HG03095 (cell line): ENCODE measurements around the gene PTPRD.
A peak's percentile ranks its signal among the peaks of the same experiment; 100 is the strongest.

Source experiments
- ATAC-seq: cut with Tn5 transposase; IDR thresholded peaks from one replicate; pipeline ENCODE4 v1.9.1; 2021; ENCODE audit warnings: moderate library complexity; ENCODE audit not compliant: unreplicated experiment

PTPRD gene

GRCh38 chr9:10612641-10613398, at the start of gene PTPRD:
Gene PTPRD, minus strand, starts transcription at chr9:10613002.
- ATAC-seq = peak; percentile 99

DNA sequence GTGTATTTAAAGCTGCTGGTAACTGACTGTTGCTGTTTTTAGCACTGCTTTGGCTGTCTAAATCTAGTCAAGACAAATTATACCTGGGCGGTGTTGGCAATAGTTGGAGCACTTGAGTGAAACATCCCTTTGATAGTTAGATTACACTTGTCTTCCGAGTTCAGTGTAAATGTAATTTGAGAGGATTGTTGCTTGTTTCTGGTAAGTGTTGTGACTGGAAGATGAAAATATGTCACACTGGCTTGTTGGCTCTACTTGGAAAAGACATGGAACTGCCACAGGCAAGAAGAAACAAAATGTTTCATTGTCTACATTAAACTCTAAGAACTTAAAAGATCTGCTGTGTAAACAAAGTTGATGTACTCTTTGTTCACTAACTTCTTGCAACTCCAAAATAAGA, 49.2 kb upstream of the PTPRD start:
- no peak for ATAC-seq

GRCh38 chr9:10661376-10661775, 48.6 kb upstream of the PTPRD start:
- ATAC-seq = no peak

DNA sequence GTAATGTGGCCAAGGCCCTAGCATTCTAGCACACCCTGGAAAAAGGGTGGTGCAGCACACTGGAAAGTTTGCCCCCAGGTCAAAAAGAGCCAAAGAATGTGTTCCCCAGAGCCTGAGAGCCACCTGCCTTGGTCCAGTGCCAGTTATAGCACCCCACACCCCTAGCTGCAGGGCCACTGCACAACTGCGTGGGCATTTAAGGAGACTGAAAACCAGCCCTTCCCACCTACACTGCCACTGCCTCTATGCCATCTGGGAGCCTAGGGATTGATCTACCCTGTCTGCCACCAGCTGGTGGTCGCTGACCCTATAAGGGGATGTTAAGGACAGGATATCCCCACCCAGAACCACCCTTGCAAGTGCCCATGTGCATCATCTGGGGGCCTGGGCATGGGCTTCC, 38.2 kb upstream of the PTPRD start:
- no peak for ATAC-seq

GRCh38 chr9:10649076-10649475, 36.3 kb upstream of the PTPRD start:
- ATAC-seq = no peak

DNA sequence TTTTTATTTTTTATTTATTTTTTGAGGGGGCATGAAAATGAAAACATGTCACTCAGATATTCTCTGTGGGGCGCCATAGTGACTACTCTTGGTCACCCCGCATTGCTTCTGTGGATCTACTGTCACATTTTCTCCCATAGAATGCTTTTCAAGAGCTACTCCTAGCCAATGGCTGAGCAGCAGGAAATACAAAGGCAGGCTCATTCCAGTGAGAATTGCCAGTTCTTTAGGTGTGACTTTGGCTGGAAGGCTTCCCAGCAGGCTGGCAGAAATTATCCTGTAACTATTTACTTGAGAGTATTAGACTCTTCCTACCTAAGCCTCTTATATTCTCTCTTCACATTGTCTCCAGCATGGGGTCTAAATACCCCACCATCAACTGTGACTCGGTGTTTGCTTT, 21.0 kb upstream of the PTPRD start:
- ATAC-seq = no peak

GRCh38 chr9:10614196-10614800, 1.5 kb upstream of the PTPRD start:
- ATAC-seq = no peak

DNA sequence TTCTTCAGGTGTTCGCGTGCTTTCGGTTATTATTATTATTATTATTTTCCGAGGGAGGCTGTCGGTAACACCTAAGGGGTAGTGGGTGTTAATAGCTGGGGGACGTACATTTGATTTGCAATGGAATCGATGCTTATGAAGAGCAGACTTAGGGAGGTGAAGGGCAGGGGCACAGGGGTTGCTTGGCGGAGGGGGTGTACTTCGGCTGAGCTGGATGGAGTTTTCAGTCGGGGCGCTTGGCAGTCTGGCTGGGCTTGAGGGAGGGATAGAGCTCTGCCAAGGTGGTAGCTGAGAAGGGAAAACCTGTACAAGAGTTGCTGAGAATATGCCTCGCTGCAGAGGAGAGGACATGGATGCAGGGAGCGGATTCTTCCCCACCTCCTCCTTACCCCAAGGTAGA, 617 bp upstream of the PTPRD start:
- no peak for ATAC-seq

GRCh38 chr9:10605388-10605787, 7.4 kb downstream of the PTPRD start:
- ATAC-seq = no peak

DNA sequence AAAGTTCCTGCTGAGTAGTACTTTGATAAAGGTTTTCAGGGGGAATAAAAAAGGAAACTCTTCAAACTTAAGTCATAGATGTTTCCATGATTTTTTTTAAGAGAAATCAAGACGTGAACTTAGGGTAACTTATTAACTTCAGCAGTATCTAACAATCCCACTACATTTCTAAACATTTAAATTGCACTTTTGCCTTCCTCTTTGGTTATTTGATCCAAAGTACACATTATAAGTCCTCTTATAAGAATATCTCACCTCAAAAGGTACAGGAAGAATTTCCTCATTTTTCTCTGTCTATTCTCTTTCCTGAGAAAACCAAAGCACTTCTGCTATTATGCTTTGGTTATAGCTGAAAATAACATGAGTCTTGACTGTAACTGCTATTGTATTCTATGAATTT, 7.9 kb downstream of the PTPRD start:
- ATAC-seq = no peak

DNA sequence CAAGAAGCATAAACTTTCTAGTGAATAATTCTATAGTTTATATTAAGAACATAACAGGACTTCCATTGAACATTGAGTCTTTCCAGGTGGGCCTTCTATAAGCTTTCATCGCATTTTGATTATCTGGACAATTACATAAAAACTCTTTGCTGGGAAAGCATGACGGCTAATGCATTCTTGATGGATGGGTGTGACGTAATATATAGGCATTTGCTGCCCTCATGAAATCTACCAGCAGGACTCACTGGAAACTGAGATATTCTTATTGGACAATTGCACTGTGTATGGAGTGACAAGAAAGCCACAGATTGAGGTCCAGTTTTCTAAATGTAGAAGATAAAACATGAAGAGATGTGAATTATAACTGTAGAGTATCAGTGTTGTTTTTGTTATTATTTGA, 15.0 kb downstream of the PTPRD start:
- no peak for ATAC-seq

GRCh38 chr9:10594482-10594881, 18.3 kb downstream of the PTPRD start:
- no peak for ATAC-seq

DNA sequence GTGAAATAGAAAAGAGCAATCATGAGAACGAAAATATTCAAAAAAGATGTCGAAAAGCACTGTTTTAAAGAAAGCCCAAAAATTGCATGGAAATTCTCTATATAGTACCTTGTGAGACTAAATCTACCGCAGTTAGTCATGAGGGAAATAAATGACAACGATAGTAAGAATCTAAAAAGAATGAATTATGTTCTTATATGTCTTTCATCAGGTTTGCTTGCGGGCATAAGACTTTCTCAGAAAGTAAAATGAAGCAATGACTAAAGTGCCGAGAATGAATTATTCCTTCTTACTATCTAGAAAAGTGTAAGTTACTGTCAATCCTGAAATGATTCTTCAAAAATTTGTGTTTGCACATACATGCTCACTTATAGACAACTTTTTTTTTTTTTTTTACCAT, 26.4 kb downstream of the PTPRD start:
- no peak for ATAC-seq

DNA sequence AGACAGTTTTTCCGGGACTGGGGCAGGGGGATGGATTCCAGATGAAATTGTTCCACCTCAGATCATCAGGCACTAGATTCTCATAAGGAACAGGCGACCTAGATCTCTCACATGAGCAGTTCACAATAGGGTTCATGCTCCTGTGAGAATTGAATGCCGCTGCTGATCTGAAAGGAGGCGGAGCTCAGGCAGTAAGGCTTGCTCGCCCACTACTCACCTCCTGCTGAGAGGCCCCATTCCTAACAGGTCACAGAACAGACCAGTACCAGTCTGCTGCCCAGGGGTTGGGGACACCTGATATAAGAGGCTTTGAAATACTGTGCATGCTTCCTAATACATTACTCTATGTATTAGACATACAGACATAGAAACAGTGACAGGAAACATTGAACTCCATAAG, 41.1 kb downstream of the PTPRD start:
- ATAC-seq = no peak

DNA sequence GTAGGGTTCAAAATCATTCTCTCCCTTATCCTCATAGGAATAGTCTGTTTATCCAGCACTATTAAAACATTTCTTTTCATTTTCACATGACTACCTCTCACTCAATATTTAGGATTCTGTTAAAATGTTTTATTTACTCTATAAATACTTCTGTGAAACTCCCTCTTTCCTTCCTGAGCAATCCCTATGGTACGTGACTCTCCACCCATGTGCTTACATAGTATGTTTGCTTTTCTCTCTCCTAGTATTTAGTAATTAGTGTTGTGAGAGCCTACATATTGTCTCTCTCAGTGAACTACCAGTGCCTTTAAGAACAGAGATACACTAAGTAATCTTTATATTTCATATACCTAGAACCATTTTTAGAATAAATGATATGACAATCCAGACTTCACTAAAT, 46.0 kb downstream of the PTPRD start:
- ATAC-seq = no peak

DNA sequence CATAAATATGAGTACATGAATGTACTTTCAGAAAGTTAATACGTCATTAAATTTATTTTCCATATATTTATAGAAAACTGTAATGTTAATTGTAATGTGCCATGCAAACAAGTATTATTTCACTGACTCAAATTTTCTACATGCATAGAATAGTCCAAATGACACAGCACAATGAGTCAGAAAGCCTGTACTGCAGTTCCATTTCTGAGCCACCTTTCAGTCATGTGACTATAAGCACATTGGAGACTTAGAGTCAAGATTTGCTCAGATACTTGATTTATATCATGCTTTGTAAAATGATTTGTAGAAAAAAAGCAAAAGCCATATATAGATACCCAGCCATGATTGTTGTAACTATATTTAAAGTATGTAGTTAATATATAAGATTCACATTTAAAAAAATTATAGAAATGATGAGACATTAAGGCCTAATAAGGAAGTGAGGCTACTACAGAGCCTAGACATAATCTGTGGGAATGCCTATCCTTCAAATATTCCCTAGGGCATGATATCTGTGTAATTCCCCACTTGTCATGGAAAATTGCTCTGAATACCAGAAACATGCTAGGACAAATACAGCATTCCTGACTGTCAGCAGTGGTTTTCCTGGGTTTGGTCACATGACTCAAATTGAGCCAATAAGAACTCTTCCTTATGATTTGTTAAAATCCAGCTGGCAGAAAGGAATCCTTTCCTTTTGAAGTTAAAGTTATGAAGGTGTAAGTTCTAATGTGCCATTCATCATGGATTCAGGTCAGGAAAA, 50.0 kb downstream of the PTPRD start:
- ATAC-seq = no peak

DNA sequence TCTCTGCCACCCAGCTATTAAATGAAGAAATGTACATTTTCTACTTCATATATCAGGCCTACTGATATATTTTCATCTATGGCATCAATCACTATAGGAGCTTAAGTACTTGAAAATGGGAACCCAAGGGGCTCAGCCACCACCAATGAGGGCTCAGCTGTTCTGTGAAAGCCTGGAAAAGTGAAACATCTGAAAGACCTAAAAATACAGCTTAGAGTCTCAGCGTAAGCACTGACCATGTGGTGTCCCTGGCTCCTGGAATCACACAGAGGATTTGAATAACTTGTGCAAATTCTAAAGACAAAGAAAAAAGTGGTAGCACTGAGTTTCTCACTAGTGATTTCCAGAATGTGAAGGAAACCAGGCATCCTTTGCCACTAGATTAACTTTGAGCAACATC, 64.5 kb downstream of the PTPRD start:
- ATAC-seq = no peak

DNA sequence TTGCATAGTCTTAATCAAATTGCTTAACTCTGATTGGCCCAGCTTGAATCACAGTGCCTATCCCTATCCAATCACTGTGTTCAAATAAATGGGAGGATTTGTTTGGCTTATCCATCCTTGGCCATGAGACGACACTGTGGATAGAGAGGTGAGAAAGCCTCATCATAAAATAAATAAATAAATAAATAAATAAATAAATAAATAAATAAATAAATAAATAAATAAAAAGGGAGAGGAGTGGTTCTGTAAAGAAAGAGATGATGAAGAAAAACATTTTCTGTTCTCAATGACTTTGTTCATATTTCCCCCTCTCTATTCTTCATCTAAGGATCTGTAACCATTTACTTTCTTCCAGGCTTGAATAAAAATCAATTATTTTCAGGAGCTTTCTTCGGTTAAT, 74.7 kb downstream of the PTPRD start:
- no peak for ATAC-seq

GRCh38 chr9:10534850-10535249, 78.0 kb downstream of the PTPRD start:
- no peak for ATAC-seq

GRCh38 chr9:10525972-10526371, 86.8 kb downstream of the PTPRD start:
- no peak for ATAC-seq

GRCh38 chr9:10523164-10523563, 89.6 kb downstream of the PTPRD start:
- no peak for ATAC-seq

DNA sequence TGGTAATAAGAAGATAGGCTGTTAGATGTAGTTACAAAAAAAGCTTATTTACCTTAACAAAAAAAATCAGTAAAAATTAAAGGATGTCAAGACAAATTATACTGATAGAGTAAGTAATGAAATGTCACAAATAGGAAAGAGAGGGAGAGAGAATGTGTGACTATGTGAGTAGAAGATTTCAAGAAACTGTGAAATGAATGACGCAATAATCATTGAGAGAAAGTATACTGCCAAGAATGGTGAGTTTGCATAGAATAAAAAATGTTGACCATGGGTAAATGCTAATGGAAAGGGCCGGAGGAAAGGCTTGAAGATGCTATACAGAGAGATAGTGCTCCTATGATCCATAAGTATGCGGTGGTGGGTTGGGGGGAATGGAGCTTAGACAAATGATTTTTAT, 100.7 kb downstream of the PTPRD start:
- ATAC-seq = no peak
